Vagina (tissue), 2 donors: ENCODE results near the gene HTT-AS. TPM values are rescaled to one million over a fixed set of nuclear protein-coding genes. Genes with fewer than 3 reads are reported as not detected.

Experiments used
- DNase-seq, 2 donors: peaks; one replicate each; pipeline ENCODE4 v3.0.0-alpha.2; 2017; ENCODE audit errors: extremely low spot score in 2 of 2
- H3K27ac ChIP-seq: fragments of 200-600 bp; sonication (generic); one replicate; pipeline ENCODE4 v1.5.1; 2019
- H3K27me3 ChIP-seq: fragments of 200-600 bp; sonication (generic); one replicate; pipeline ENCODE4 v1.5.1; 2019
- H3K36me3 ChIP-seq, 2 donors: fragments of 200-600 bp; sonication (generic); one replicate each; pipeline ENCODE4 v1.5.1; 2017 to 2019
- H3K4me1 ChIP-seq: fragments of 200-600 bp; sonication (generic); one replicate; pipeline ENCODE4 v1.5.1; 2019
- H3K4me3 ChIP-seq, 2 donors: fragments of 200-600 bp; sonication (generic); 1 replicate in 1 of 2; 2 replicates in 1 of 2; pipeline ENCODE4 v1.5.1; 2016 to 2019
- H3K9me3 ChIP-seq: fragments of 200-600 bp; sonication (generic); one replicate; pipeline ENCODE4 v1.5.1; 2019
- CTCF ChIP-seq, 3 experiments: fragments of 450-650 bp in 2 of 3; fragments of 200-600 bp in 1 of 3; sonication (generic) in 1 of 3; IDR thresholded peaks; one replicate each; pipeline ENCODE4 v1.5.1; 2017 to 2019; ENCODE audit warnings: antibody characterized with exemption in 3 of 3, mild to moderate bottlenecking in 2 of 3, moderate library complexity in 2 of 3
- POLR2A ChIP-seq, 2 donors: fragments of 450-650 bp; IDR thresholded peaks; one replicate each; pipeline ENCODE4 v1.6.1; 2017; ENCODE audit warnings: antibody characterized with exemption in 2 of 2, mild to moderate bottlenecking in 2 of 2, moderate library complexity in 2 of 2
- POLR2AphosphoS5 ChIP-seq, 2 donors: sonication (generic); formaldehyde crosslinking; IDR thresholded peaks; one replicate each; pipeline ENCODE4 v1.9.0; 2017; ENCODE audit warnings: antibody characterized with exemption in 2 of 2, mild to moderate bottlenecking in 2 of 2, low read depth in 1 of 2; ENCODE audit not compliant: insufficient read depth in 1 of 2
- intact Hi-C: fragments of 100-400 bp; cut with DNase I; formaldehyde crosslinking; loops from one replicate; pipeline ENCODE4 v1.15.1; 2023
- total RNA-seq: library from RNA; depleted of rRNA; stranded (reverse); fragments of >200 nt; gene quantifications from one replicate; pipeline ENCODE4 v1.2.3, GENCODE V29; 2016

HTT-AS gene
- total RNA-seq, 1 donor from 2014 or later, result not detected

GRCh38 chr4:3067473-3068001, 6.8 kb downstream of the HTT-AS start:
- TF ChIP-seq POLR2AphosphoS5 (IDR thresholded peaks at IDR 0.05; ENCODE audit: insufficient read depth in 1 of 2, low read depth in 1 of 2) (no peak), POLR2A (IDR thresholded peaks at IDR 0.05) (no peak), CTCF (IDR thresholded peaks at IDR 0.05) (no peak)
- Histone ChIP-seq H3K27ac (no peak overlapping the region), H3K9me3 (no peaks in the 10 kb centered on the region), H3K4me1 (no peaks in the 10 kb centered on the region), H3K36me3 (no peaks in the 10 kb centered on the region), H3K27me3 (no peaks in the 10 kb centered on the region), H3K4me3 (no peak overlapping the region)
- intact Hi-C loops, result no loop called here
- no peak for DNase-seq

DNA sequence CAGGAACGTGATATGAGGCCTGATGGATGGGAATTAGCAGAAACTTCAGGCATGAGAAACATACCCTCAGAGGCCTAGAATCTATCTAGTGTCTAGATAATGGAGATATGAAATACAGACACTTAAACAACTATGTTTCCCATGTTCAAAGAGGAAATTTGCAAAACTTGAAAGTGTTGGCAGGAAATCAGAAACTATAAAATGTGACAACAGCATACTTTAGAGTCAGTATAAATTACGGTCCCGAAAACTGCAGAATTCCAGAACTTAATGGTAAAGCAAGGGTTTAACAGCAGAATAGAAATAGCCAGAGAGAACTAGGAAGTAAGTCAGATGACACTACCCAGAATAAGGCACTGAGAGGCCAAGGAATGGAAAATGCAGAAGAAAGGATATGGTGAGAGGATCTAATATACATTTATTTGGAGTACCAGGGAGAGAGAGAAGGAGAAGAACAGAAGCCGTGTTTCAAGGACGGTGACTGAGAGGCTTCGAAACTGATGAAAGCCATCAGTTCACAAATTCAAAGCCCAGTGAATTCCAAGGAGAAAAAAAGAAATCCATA, 7.4 kb downstream of the HTT-AS start:
- no peak for DNase-seq
- Histone ChIP-seq H3K27ac (no peak overlapping the region), H3K4me3 (no peak overlapping the region), H3K36me3 (no peaks in the 10 kb centered on the region), H3K4me1 (no peaks in the 10 kb centered on the region), H3K27me3 (no peaks in the 10 kb centered on the region), H3K9me3 (no peaks in the 10 kb centered on the region)
- intact Hi-C loops, result no loop called here
- TF ChIP-seq POLR2AphosphoS5 (IDR thresholded peaks at IDR 0.05; ENCODE audit: insufficient read depth in 1 of 2, low read depth in 1 of 2), result no peak
- TF ChIP-seq CTCF (IDR thresholded peaks at IDR 0.05), result no peak
- no peak for TF ChIP-seq POLR2A (IDR thresholded peaks at IDR 0.05)

- TF ChIP-seq POLR2A (IDR thresholded peaks at IDR 0.05), result no peak
- TF ChIP-seq POLR2AphosphoS5 (IDR thresholded peaks at IDR 0.05; ENCODE audit: insufficient read depth in 1 of 2, low read depth in 1 of 2), result no peak
- TF ChIP-seq CTCF (IDR thresholded peaks at IDR 0.05), result no peak
- H3K4me3 ChIP-seq, result no peak overlapping the region
- DNase-seq, result no peak
- H3K36me3 ChIP-seq, result no peaks in the 10 kb centered on the region
- H3K4me1 ChIP-seq, result no peaks in the 10 kb centered on the region
- H3K9me3 ChIP-seq, result no peaks in the 10 kb centered on the region
- H3K27ac ChIP-seq, result no peak overlapping the region
- H3K27me3 ChIP-seq, result no peaks in the 10 kb centered on the region
- intact Hi-C loops, result no loop called here
These were observed 8.8 kb downstream of the HTT-AS start for GRCh38 chr4:3065551-3065950.

GRCh38 chr4:3062471-3062870, 11.9 kb downstream of the HTT-AS start:
- no peak overlapping the region for H3K27ac ChIP-seq
- no peak for DNase-seq
- no peaks in the 10 kb centered on the region for H3K4me1 ChIP-seq
- H3K36me3 ChIP-seq, result no peaks in the 10 kb centered on the region
- H3K4me3 ChIP-seq, result no peak overlapping the region
- H3K9me3 ChIP-seq, result no peaks in the 10 kb centered on the region
- intact Hi-C loops, result no loop called here
- TF ChIP-seq CTCF (IDR thresholded peaks at IDR 0.05) (no peak), POLR2A (IDR thresholded peaks at IDR 0.05) (no peak), POLR2AphosphoS5 (IDR thresholded peaks at IDR 0.05; ENCODE audit: insufficient read depth in 1 of 2, low read depth in 1 of 2) (no peak)
- H3K27me3 ChIP-seq, result no peaks in the 10 kb centered on the region

DNA sequence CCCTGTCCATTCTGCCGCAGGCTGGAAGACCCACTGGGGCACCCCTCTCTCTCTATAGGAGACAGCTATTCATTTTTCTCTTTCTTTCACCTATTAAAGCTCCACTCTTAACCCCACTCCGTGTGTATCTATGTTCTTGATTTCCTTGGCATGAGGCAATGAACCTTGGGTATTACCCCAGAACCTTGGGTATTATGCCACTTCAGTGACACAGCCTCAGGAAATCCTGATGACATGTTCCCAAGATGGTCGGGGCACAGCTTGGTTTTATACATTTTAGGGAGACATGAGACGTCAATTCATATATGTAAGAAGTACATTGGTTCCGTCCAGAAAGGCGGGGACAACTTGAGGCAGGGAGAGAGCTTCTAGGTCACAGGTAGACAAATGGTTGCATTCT, 13.4 kb downstream of the HTT-AS start:
- no peaks in the 10 kb centered on the region for H3K36me3 ChIP-seq
- no peaks in the 10 kb centered on the region for H3K4me1 ChIP-seq
- H3K9me3 ChIP-seq, result no peaks in the 10 kb centered on the region
- DNase-seq, result no peak
- H3K4me3 ChIP-seq, result no peak overlapping the region
- TF ChIP-seq POLR2A (IDR thresholded peaks at IDR 0.05), result no peak
- no peak for TF ChIP-seq CTCF (IDR thresholded peaks at IDR 0.05)
- TF ChIP-seq POLR2AphosphoS5 (IDR thresholded peaks at IDR 0.05; ENCODE audit: insufficient read depth in 1 of 2, low read depth in 1 of 2), result no peak
- intact Hi-C loops, result no loop called here
- H3K27me3 ChIP-seq, result no peaks in the 10 kb centered on the region
- no peak overlapping the region for H3K27ac ChIP-seq
